Amniotic stem cell (primary cell): Measurements from ENCODE around the gene TMOD2.

Experiments
- DNase-seq: peaks from one replicate; lab custom pipeline; 2025; lab: John Stamatoyannopoulos, UW

The TMOD2 gene

GRCh38 chr15:51818150-51818549, 66.8 kb downstream of the TMOD2 start:
- no peak for DNase-seq

GRCh38 chr15:51825698-51826097, 74.3 kb downstream of the TMOD2 start:
- DNase-seq: no peak

DNA sequence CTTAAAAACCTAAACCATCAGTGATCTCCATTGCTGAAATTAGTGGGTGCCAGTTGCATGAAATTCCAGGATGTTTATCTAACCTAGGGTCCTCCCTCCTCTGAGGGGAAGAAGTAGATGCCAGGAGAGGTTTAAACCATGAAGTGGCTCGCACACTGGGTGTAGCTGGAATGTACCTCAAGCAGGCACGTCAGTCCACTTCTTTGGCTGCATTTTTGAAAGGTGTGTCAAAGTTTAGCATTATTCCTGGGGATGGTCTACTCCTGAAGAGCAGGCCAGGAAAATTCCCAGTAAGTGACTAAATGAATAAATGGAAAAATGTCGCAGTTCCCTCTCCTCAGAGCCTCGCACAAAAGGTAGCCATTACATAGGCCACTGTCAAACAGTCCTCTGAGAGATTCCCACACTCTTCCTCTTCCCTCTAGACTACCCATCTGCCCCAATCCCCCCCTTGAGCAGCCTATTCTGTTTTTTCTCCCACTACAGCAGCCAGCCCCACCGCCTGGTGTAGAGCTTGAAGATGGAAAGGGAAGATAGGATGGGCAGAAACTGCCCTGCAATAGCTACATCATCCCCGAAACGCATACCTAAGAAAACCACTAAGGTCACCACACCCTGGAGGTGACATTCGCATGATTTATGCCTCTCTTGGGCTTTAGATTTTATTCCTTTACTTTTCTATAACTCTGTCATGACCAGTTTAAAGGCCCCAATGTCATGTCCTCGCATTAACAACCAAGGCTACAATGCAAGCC, 77.4 kb downstream of the TMOD2 start:
- no peak for DNase-seq

DNA sequence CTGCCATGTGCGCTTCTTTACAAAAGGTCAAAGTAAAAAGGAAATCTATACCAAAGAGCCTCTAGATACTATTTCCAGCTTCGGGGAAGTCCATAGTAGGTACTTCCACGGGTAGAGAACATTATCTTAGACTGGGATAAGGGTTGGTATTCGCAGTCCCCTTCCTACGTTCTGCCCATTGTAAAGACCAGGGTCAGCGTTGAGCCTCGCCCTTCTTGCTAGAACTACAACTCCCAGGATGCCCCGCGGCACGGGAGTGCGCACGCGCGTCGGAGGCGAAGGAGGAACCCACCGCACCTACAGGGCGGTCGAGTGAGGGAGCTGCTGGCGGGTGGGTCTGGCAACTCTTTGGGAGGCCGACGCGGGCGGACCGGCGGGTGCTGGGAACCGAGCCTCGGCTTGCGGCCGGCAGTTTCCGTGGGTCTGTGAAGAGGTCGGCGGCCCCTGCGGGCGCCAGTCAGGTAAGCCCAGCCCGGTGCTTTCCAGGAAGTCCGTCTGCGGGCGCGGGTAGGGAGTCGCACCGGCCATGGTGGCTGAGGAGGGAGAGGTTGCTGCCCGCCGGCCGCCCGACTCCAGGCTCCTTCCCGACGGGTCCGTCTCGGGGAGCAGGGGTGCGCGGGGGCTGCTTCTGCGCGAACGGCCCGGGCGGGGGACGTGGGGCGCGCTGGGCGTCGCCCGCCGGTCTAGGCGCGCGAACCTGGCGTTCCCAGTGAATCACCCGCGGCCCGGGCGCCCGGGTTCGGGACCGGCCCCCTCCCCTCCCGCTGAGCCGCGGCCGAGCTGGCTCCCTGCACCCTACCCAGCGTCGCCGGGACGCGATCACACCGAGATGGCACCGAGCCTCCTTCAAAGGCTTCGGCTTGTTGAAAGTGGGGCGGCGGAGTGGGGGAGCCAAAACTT, 78.2 kb downstream of the TMOD2 start, which contains the start of gene TMOD3:
Gene TMOD3, plus strand, starts transcription at position 278 of the 900 bp plus-strand sequence. CDS start 33,232 bp downstream, outside the sequence.
- peak; percentile 50 for DNase-seq

GRCh38 chr15:51830276-51830806, 78.9 kb downstream of the TMOD2 start:
- DNase-seq: no peak

- no peak for DNase-seq
Measured at GRCh38 chr15:51833772-51834171, 82.4 kb downstream of the TMOD2 start.

DNA sequence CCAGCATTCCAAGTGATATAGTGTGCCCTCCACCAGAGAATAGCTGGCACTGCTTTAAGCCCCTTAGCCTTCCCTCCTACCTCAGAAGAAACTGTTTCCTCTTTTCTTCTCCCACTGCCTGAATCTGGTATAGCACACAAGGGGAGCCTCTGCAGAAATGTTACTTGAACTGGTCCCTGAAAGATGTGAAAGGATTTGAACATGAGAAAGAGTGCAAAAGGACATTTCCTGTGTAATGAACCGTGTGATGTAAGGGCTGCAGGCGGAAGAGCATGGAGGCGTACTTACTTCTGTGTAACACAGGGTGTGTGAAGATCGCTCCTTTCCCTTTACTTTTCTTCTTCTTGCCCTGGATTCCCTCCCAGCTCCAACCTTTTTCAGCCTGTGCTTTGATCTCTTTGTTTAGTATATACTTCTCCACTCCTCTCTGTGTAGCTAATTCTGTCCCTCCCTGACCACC, 86.4 kb downstream of the TMOD2 start:
- DNase-seq: no peak

DNA sequence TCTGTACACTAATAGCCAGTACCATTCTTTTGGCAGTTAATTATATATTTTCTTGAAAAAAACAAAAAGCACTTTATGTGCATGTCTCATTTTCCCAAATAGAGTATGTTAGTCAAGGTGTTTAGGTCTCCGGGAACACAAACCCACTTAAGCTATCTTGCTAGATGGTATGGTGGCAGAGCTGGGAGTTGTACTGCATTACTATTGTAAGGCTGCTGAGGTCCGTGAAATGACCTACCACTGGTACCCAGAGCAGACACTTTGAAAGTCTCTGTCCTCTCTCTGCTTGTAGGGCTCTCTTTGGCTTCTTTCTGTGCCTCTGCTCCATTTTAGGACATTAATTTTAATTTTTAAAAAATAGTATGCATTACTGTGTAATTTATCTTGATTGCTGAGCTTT, 86.9 kb downstream of the TMOD2 start:
- DNase-seq: no peak

DNA sequence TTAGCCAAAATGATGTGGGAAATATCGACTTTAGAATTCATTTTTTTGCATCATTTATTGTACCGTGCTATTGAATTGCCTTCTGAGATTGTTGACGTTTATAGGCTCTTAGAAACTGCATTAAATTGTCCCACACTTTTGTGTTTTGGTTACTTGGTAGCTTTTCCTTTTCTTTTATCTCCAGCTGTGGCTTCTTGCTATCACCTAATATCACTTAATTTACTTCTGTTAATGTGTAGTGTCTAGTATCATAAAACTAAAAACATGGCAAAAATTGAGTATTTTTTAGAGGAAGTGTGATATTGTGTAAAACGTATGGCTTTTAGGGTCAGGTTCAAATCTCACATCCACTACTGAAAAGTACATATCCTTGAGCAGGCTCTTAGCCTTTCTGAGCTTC, 89.3 kb downstream of the TMOD2 start:
- DNase-seq: no peak

DNA sequence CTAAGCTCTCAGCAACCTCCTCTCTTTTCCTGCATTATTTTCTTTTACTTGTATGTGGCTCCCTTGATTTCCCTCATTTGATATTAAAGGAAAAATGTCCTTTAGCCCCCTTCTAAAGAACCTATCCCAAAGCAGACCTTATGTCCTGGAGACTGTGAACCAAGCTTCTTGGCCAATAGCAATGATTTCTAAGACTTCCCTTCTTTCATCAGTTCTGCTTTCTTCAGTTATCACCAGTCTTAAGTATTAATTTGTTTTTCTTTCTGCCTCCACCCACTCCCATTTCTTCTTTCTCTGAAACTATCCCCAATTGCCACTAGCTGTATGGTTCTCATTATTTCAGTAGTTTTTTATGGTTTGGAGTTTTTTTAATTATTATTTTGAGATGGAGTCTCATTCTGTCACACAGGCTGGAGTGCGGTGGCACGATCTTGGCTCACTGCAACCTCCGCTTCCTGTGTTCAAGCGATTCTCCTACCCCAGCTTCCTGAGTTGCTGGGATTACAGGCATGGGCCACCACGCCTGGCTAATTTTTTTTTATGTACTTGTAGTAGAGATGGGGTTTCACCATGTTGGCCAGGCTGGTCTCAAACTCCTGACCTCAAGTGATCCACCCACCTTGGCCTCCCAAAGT, 90.1 kb downstream of the TMOD2 start:
- DNase-seq: no peak

DNA sequence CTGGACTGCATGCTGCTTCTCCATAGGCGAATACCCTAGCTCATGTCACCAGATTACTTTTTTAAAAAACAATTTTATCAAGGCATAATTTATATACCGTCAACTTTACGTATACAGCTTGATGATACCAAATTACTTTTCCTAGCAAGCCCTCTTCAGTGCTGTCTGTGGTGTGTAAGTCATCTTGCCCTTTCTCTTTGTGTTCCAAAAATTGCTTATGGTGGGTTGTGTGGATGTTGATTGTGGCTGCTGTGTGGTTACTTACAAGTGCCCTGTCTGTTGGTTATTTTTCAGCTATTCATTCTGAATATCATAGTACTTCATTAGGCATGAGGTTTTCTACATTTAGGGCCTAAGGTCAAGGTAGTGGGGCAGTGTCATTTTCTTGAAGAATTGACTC, 90.9 kb downstream of the TMOD2 start:
- no peak for DNase-seq

GRCh38 chr15:51842852-51843737, 91.7 kb downstream of the TMOD2 start:
- no peak for DNase-seq

GRCh38 chr15:51844747-51845426, 93.5 kb downstream of the TMOD2 start:
- no peak for DNase-seq

DNA sequence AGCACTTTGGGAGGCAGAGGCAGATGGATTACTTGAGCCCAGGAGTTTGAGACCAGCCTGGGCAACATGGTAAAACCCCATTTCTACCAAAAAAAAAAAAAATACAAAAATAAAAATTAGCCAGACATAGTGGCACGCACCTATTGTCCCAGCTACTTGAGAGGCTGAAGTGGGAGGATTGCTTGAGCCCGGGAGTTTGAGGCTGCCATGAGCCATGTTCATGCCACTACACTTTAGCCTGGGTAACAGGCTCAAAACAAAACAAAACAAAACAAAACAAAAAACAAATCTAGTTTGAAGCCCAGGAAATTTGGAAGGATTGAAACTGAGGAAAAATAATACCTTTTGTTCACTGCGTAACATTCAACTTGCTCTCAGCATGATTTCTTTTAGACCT, 94.7 kb downstream of the TMOD2 start:
- DNase-seq: no peak

GRCh38 chr15:51846463-51847230, 95.2 kb downstream of the TMOD2 start:
- DNase-seq: no peak

GRCh38 chr15:51848811-51849210, 97.4 kb downstream of the TMOD2 start:
- DNase-seq: no peak

- DNase-seq: no peak
Measured at GRCh38 chr15:51849860-51850259, 98.5 kb downstream of the TMOD2 start.

DNA sequence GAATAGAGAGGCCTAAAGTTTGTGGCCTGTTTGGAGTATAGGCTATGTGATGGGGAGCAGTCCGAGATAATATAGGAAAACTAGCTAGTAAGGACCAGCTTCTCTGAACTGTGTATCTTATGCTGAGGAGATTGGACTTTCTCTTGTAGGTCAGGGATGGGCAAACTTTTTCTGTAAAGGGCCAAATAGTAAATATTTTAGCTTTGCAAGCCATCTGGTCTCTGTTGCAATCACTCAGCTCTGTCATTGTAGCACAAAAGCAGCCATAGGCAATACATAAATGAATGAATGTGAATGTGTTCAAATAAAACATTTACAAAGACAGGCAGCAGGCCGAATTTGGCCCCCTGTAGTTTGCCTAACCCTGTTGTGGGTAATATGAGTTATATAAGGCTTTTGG, 102.6 kb downstream of the TMOD2 start:
- no peak for DNase-seq

DNA sequence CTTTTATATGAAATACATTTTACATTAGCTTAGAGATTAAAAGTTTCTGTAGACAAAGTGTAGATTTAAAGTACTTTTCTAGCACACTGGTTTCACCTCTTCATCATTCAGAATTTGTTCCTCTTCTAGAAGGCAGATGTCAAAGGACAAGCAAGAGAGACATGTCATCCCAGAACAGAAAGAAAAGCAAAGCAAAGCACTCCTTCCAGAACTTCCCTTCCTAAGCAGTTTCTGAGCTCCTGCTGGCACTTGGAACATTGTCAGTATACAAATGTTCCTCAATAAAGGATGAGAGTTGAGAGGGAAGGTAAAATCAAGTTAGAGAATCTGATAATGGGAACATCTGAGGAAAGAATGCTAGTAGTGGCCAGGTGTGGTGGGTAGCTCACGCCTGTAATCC, 104.2 kb downstream of the TMOD2 start:
- DNase-seq: no peak
